Liver (tissue), 3 donors: ENCODE measurements around the gene TMEM131.

Experiments
- EGR1 ChIP-seq, 2 donors: IDR thresholded peaks; 2 replicates each; pipeline ENCODE4 v1.6.1; 2016 to 2018; ENCODE audit warnings: antibody characterized with exemption in 2 of 2, low read depth in 2 of 2
- HNF4G ChIP-seq: IDR thresholded peaks from 2 replicates; pipeline ENCODE4 v1.6.1; 2016; ENCODE audit warnings: antibody characterized with exemption
- SP1 ChIP-seq: IDR thresholded peaks from 2 replicates; pipeline ENCODE4 v1.6.1; 2018; ENCODE audit warnings: antibody characterized with exemption, mild to moderate bottlenecking
- TAF1 ChIP-seq: conservative IDR thresholded peaks from 2 replicates; pipeline ENCODE4 v1.6.1; 2016; ENCODE audit warnings: antibody characterized with exemption, mild to moderate bottlenecking
- TF ChIP-seq, protein P1 (sequence below): IDR thresholded peaks from 2 replicates; pipeline ENCODE4 v1.6.1; 2016; ENCODE audit warnings: antibody characterized with exemption, mild to moderate bottlenecking
- TF ChIP-seq, protein P2 (sequence below): fragments of 150-350 bp; IDR thresholded peaks from 2 replicates; pipeline ENCODE4 v1.5.1; 2017; ENCODE audit warnings: improper control_type of control experiment, low read depth, low read length; ENCODE audit not compliant: missing input control
- TF ChIP-seq, protein P3 (sequence below): IDR thresholded peaks from 2 replicates; pipeline ENCODE4 v1.6.1; 2016; ENCODE audit warnings: antibody characterized with exemption
- TF ChIP-seq, protein P4 (sequence below): IDR thresholded peaks from 2 replicates; pipeline ENCODE4 v1.6.1; 2016; ENCODE audit warnings: antibody characterized with exemption
- donor health status: healthy.
- donor health status: healthy.

DNA sequence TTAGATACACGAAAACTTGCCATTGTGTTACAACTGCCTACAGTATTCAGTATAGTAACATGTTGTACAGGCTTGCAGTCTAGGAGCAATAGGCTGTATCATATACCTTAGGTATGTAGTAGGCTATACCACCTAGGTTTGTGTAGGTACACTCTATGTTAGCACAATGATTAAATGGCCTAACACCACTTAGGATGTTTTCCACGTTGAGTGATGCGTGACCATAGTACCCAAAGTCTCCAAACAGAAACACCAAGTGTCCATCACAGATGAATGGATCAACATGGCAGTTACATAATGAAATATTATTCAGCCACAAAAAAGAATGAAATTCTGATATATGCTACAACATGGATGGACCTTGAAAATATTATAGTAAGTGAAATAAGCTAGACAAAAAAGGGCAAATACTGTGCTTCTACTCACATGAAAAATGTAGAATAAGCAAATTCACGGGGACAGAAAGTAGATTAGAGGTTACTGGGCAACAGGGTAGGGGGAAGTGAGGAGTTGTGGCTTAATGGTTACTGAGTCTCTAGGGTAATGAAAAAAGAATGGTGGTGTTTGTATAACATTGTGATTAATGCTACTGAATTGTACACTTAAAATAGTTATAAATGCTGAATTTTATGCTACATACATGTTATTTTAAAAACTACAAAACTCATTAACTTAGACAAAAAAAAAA, 62.6 kb downstream of the TMEM131 start:
- TF ChIP-seq, protein P1, sequence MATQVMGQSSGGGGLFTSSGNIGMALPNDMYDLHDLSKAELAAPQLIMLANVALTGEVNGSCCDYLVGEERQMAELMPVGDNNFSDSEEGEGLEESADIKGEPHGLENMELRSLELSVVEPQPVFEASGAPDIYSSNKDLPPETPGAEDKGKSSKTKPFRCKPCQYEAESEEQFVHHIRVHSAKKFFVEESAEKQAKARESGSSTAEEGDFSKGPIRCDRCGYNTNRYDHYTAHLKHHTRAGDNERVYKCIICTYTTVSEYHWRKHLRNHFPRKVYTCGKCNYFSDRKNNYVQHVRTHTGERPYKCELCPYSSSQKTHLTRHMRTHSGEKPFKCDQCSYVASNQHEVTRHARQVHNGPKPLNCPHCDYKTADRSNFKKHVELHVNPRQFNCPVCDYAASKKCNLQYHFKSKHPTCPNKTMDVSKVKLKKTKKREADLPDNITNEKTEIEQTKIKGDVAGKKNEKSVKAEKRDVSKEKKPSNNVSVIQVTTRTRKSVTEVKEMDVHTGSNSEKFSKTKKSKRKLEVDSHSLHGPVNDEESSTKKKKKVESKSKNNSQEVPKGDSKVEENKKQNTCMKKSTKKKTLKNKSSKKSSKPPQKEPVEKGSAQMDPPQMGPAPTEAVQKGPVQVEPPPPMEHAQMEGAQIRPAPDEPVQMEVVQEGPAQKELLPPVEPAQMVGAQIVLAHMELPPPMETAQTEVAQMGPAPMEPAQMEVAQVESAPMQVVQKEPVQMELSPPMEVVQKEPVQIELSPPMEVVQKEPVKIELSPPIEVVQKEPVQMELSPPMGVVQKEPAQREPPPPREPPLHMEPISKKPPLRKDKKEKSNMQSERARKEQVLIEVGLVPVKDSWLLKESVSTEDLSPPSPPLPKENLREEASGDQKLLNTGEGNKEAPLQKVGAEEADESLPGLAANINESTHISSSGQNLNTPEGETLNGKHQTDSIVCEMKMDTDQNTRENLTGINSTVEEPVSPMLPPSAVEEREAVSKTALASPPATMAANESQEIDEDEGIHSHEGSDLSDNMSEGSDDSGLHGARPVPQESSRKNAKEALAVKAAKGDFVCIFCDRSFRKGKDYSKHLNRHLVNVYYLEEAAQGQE = no peak
- TF ChIP-seq TAF1 = no peak
- TF ChIP-seq SP1 = no peak
- no peak for TF ChIP-seq EGR1 (IDR thresholded peaks at IDR 0.05; ENCODE audit: low read depth in 2 of 2)
- TF ChIP-seq, protein P2, sequence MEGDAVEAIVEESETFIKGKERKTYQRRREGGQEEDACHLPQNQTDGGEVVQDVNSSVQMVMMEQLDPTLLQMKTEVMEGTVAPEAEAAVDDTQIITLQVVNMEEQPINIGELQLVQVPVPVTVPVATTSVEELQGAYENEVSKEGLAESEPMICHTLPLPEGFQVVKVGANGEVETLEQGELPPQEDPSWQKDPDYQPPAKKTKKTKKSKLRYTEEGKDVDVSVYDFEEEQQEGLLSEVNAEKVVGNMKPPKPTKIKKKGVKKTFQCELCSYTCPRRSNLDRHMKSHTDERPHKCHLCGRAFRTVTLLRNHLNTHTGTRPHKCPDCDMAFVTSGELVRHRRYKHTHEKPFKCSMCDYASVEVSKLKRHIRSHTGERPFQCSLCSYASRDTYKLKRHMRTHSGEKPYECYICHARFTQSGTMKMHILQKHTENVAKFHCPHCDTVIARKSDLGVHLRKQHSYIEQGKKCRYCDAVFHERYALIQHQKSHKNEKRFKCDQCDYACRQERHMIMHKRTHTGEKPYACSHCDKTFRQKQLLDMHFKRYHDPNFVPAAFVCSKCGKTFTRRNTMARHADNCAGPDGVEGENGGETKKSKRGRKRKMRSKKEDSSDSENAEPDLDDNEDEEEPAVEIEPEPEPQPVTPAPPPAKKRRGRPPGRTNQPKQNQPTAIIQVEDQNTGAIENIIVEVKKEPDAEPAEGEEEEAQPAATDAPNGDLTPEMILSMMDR = no peak
- no peak for TF ChIP-seq HNF4G
- TF ChIP-seq, protein P3, sequence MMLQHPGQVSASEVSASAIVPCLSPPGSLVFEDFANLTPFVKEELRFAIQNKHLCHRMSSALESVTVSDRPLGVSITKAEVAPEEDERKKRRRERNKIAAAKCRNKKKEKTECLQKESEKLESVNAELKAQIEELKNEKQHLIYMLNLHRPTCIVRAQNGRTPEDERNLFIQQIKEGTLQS = no peak
- TF ChIP-seq, protein P4, sequence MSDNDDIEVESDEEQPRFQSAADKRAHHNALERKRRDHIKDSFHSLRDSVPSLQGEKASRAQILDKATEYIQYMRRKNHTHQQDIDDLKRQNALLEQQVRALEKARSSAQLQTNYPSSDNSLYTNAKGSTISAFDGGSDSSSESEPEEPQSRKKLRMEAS = no peak
